ENCODE measurements around the gene KIF12. TPM values are rescaled to one million over a fixed set of nuclear protein-coding genes. Genes with fewer than 3 reads are reported as not detected.

The KIF12 gene
- total and polyA plus RNA-seq, 3 experiments from 2014 or later, result not detected

DNA sequence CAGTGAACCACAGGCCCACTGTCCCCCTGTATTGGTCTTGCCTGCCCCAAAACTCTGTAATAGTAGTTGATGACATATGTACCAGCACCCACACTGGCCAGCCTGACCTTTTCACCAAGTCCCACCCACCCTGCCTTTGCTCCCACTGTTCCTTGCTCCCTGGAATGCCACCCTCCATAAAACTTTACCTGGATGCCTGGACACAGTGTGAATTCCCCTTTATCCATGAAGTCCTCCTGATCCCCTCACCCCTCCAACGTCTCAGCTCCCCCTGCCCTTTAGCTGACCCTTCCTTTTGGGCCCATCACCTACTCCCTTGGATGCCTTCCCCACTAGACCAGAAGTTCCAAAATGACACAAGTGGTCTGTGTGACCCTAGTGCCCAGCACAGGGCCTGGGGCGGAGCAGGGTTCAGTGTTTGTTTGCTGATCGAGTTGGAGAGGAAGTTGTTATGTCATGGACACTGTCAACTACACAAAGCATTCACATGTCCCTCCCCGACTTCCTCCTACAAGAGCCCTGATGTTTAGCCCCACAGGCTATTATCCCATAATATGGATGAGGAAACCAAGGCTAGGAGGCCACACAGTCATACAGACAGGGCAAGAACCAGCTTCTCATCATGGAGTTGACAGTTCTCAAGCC is 37.1 kb downstream of the KIF12 start:
- H3K9me3 Mint-ChIP-seq, result no peaks in the 10 kb centered on the region
- H3K9me3 ChIP-seq (ENCODE audit: low read length), result no peaks in the 10 kb centered on the region
- no peaks in the 10 kb centered on the region for H3K4me1 Mint-ChIP-seq
- H3K4me3 ChIP-seq (ENCODE audit: low read length), result no peak overlapping the region
- ChIA-PET POLR2A (no interaction called here), CTCF (interaction anchor here (1.5 kb wide), 1 partner anchor 20 kb away, joined by 3 read pairs; no protein-coding TSS in a partner anchor)
- no peak overlapping the region for H3K27ac ChIP-seq (ENCODE audit: low read depth, low read length)
- H3K27me3 ChIP-seq (ENCODE audit: insufficient read depth, low read length, poor library complexity, severe bottlenecking), result no peaks in the 10 kb centered on the region
- no peaks in the 10 kb centered on the region for H3K4me1 ChIP-seq (ENCODE audit: insufficient read depth, low read length)
- H3K36me3 Mint-ChIP-seq, result no peaks in the 10 kb centered on the region
- no peak for DNase-seq
- no peak overlapping the region for H3K4me3 Mint-ChIP-seq
- H3K36me3 ChIP-seq (ENCODE audit: insufficient read depth, low read length), result no peaks in the 10 kb centered on the region
- H3K27ac Mint-ChIP-seq, result peak overlapping the region in 1 of 8 donors; percentile 16
- peaks cover 13 to 30% of the 10 kb centered on the region in 2 donors for H3K27me3 Mint-ChIP-seq

DNA sequence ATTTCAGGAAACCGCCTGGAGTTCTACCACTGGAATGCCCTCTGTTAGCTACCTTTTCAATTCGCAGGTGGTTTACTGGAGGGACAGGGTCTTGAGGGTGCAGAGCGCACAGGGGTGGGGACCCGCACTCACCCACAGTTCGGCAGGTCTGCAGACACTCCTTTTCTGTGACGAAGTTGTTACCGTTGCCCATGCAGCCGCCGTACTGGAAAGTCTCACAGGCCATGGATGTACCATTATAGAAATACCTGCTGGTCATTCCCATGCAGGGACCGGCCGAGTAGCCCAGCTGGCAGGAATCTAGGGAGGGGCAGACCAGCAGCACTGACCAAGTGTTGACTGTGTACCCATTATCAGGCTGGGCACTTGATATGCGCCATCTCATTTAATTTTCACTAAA is 37.8 kb downstream of the KIF12 start:
- peaks cover 12 to 30% of the 10 kb centered on the region in 2 donors for H3K27me3 Mint-ChIP-seq
- Histone ChIP-seq H3K4me3 (ENCODE audit: low read length) (no peak overlapping the region), H3K36me3 (ENCODE audit: insufficient read depth, low read length) (no peaks in the 10 kb centered on the region), H3K27me3 (ENCODE audit: insufficient read depth, low read length, poor library complexity, severe bottlenecking) (no peaks in the 10 kb centered on the region), H3K9me3 (ENCODE audit: low read length) (no peaks in the 10 kb centered on the region), H3K27ac (ENCODE audit: low read depth, low read length) (no peak overlapping the region), H3K4me1 (ENCODE audit: insufficient read depth, low read length) (no peaks in the 10 kb centered on the region)
- no peak overlapping the region for H3K4me3 Mint-ChIP-seq
- no peaks in the 10 kb centered on the region for H3K36me3 Mint-ChIP-seq
- H3K4me1 Mint-ChIP-seq, result no peaks in the 10 kb centered on the region
- ChIA-PET CTCF (interaction anchor here (1.5 kb wide), 1 partner anchor 21 kb away, joined by 3 read pairs; no protein-coding TSS in a partner anchor), POLR2A (no interaction called here)
- DNase-seq, result no peak
- no peak overlapping the region for H3K27ac Mint-ChIP-seq
- no peaks in the 10 kb centered on the region for H3K9me3 Mint-ChIP-seq

DNA sequence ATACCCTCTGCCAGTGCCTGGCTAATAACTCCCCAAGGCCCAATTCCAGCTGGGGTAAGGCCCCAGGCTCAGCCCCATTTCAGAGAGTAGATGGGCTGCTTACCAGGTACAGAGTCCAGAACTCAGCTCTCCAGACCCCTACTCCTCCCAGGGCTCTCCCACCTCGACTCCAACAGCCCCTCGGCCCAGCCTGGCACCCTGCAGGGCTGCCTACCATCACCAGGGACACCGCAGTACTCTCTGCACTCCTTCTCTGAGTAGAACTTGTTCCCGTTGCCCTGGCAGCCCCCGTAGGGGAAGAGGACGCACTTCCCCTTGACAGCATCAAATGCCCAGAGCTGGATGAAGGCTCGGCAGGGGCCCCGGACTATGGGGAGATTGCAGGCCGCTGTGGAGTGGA is 38.4 kb downstream of the KIF12 start:
- H3K4me3 ChIP-seq (ENCODE audit: low read length), result no peak overlapping the region
- H3K27ac Mint-ChIP-seq, result no peak overlapping the region
- H3K27ac ChIP-seq (ENCODE audit: low read depth, low read length), result no peak overlapping the region
- no peak for DNase-seq
- ChIA-PET POLR2A (no interaction called here), CTCF (interaction anchor here (1.5 kb wide), 1 partner anchor 21 kb away, joined by 3 read pairs; no protein-coding TSS in a partner anchor)
- no peaks in the 10 kb centered on the region for H3K36me3 ChIP-seq (ENCODE audit: insufficient read depth, low read length)
- H3K9me3 ChIP-seq (ENCODE audit: low read length), result no peaks in the 10 kb centered on the region
- no peaks in the 10 kb centered on the region for H3K4me1 ChIP-seq (ENCODE audit: insufficient read depth, low read length)
- H3K27me3 Mint-ChIP-seq, result peaks cover 16 to 30% of the 10 kb centered on the region in 2 donors
- no peaks in the 10 kb centered on the region for H3K36me3 Mint-ChIP-seq
- no peaks in the 10 kb centered on the region for H3K4me1 Mint-ChIP-seq
- H3K27me3 ChIP-seq (ENCODE audit: insufficient read depth, low read length, poor library complexity, severe bottlenecking), result no peaks in the 10 kb centered on the region
- no peaks in the 10 kb centered on the region for H3K9me3 Mint-ChIP-seq
- H3K4me3 Mint-ChIP-seq, result no peak overlapping the region

DNA sequence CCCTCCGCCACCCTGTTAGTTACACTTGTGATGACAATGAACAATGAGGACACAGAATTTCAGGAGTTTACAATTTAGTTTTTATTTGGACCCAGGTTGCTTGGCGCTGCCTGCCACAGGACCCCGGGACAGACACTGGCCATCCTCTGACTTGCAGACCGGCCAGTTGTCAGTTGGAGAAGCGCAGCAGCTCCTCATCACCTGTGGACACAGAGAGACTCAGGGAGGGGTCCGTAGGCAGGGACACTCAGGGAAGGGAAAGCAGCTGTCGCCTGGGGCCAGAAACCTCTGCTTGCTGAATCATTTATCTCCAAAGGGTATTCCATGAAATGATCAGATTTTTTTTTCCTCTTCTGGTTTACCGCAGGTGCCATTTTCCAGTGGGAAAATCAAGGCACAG is 39.0 kb downstream of the KIF12 start:
- ChIA-PET CTCF (no interaction called here), POLR2A (no interaction called here)
- Mint-ChIP-seq H3K27ac (no peak overlapping the region), H3K4me1 (no peaks in the 10 kb centered on the region), H3K9me3 (no peaks in the 10 kb centered on the region), H3K27me3 (peaks cover 14 to 23% of the 10 kb centered on the region in 2 donors), H3K36me3 (no peaks in the 10 kb centered on the region), H3K4me3 (no peak overlapping the region)
- Histone ChIP-seq H3K9me3 (ENCODE audit: low read length) (no peaks in the 10 kb centered on the region), H3K4me1 (ENCODE audit: insufficient read depth, low read length) (no peaks in the 10 kb centered on the region), H3K36me3 (ENCODE audit: insufficient read depth, low read length) (no peaks in the 10 kb centered on the region), H3K27ac (ENCODE audit: low read depth, low read length) (no peak overlapping the region), H3K27me3 (ENCODE audit: insufficient read depth, low read length, poor library complexity, severe bottlenecking) (no peaks in the 10 kb centered on the region), H3K4me3 (ENCODE audit: low read length) (no peak overlapping the region)
- no peak for DNase-seq

DNA sequence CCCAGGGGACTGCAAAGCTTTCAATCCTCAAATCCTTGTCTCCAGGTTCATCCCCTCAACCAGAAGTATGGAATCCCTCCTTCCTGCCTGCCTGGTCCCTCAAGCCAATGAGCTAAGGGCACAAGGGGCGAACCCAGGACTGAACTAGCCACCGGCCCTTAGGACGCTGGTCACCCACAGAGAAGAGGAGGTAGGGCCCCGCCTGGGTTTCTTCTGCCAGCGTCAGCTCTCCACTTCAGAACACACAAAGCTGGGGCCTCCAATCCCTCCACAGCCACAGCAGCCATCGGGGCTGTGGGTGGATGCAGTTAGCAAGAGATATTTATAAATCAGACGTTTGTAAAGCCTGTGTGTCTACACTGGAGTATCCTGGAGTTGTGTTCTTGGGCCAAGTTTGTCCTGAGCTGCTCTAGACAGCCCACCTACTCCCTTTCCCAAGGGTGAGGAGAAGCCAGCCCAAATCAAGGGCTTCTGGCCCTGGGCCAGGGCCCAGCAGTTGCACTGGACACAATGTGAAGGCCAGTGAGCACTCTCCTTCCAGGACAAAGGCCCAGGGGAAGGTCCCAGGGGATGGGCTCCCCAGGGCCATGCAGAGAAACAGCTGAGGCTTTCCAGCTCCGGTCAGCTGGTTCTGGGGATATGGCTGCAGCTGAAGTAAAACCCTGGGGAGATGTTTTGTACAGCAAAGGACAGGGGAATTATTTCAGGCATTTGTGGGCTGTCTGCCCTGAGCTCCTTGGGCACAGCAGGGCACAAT is 39.9 kb downstream of the KIF12 start:
- H3K36me3 Mint-ChIP-seq, result no peaks in the 10 kb centered on the region

DNA sequence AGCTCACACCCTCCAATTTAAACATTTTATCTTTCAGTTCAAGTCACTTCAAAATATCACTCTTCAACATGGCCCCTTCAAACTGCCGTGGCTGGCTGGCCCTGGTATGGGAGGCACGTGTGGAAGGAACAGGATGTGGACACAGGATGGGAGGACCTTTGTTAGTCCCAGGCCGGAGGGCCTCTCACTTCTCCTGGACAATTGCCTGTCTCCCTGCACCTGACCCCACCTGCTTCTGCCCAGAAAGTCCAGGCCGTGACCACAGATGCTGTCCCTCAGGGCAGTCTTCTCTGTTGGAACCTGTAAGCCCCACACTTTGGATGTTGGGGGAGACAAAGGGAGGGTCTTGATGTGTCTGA is 40.4 kb downstream of the KIF12 start:
- peaks cover 16 to 22% of the 10 kb centered on the region in 2 donors for H3K27me3 Mint-ChIP-seq
- no peak overlapping the region for H3K27ac ChIP-seq (ENCODE audit: low read depth, low read length)
- no peaks in the 10 kb centered on the region for H3K27me3 ChIP-seq (ENCODE audit: insufficient read depth, low read length, poor library complexity, severe bottlenecking)
- no peak overlapping the region for H3K4me3 Mint-ChIP-seq
- H3K4me1 Mint-ChIP-seq, result no peaks in the 10 kb centered on the region
- H3K9me3 Mint-ChIP-seq, result no peaks in the 10 kb centered on the region
- no peak overlapping the region for H3K27ac Mint-ChIP-seq
- H3K36me3 ChIP-seq (ENCODE audit: insufficient read depth, low read length), result no peaks in the 10 kb centered on the region
- H3K4me1 ChIP-seq (ENCODE audit: insufficient read depth, low read length), result no peaks in the 10 kb centered on the region
- no peaks in the 10 kb centered on the region for H3K36me3 Mint-ChIP-seq
- CTCF ChIA-PET, result no interaction called here
- no peak overlapping the region for H3K4me3 ChIP-seq (ENCODE audit: low read length)
- no peaks in the 10 kb centered on the region for H3K9me3 ChIP-seq (ENCODE audit: low read length)
- DNase-seq, result no peak
- POLR2A ChIA-PET, result no interaction called here

More for the DNA sequence above, 39.9 kb downstream of the KIF12 start:
- peak overlapping the region in 1 of 7 donors; percentile 61 for H3K4me3 Mint-ChIP-seq
- Histone ChIP-seq H3K27ac (ENCODE audit: low read depth, low read length) (no peak overlapping the region), H3K4me3 (ENCODE audit: low read length) (no peak overlapping the region), H3K9me3 (ENCODE audit: low read length) (no peaks in the 10 kb centered on the region), H3K36me3 (ENCODE audit: insufficient read depth, low read length) (no peaks in the 10 kb centered on the region), H3K27me3 (ENCODE audit: insufficient read depth, low read length, poor library complexity, severe bottlenecking) (no peaks in the 10 kb centered on the region), H3K4me1 (ENCODE audit: insufficient read depth, low read length) (no peaks in the 10 kb centered on the region)
- POLR2A ChIA-PET, result no interaction called here
- no peak for DNase-seq
- CTCF ChIA-PET, result no interaction called here
- H3K9me3 Mint-ChIP-seq, result no peaks in the 10 kb centered on the region
- peaks cover 16 to 22% of the 10 kb centered on the region in 2 donors for H3K27me3 Mint-ChIP-seq
- H3K27ac Mint-ChIP-seq, result peak overlapping the region in 1 of 8 donors; percentile 50
- no peaks in the 10 kb centered on the region for H3K4me1 Mint-ChIP-seq

DNA sequence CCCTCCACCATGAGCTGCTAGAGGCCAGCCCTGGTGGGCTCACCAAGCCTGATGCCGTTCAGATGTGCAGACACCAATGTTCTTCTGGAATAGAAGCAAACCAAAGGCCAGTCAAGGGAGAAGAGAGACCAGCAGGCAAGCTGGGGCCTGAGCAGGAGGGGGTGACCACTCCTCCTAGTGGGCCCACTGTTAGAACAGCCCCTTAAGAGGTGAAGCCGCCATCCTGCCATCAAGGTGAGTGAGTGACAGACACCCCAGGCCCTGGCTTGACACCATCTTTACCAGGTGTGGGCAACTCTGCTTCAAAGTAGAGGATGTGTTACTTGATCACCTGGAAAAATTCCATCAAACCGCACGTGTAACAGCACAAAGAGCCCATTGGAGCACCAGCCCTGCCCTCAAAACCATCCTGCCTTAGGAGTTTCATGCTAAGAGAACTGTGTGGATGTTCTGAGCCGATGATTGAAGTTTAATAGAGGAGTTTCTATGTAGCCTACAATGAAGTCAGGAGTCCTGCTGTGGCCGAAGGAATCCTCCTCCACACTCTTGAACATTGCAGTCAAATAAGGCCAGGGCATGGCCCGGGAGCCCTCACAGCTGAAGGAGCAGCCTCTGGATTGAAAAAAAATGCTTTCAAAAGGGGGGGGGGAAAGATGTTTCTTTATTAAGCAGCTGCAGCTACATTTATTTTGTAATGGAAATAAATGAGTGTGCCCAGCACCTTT is 41.8 kb downstream of the KIF12 start:
- ChIA-PET CTCF (no interaction called here), POLR2A (no interaction called here)
- H3K27me3 ChIP-seq (ENCODE audit: insufficient read depth, low read length, poor library complexity, severe bottlenecking), result no peaks in the 10 kb centered on the region
- no peaks in the 10 kb centered on the region for H3K36me3 ChIP-seq (ENCODE audit: insufficient read depth, low read length)
- H3K4me3 ChIP-seq (ENCODE audit: low read length), result no peak overlapping the region
- Mint-ChIP-seq H3K4me1 (no peaks in the 10 kb centered on the region), H3K36me3 (no peaks in the 10 kb centered on the region), H3K9me3 (no peaks in the 10 kb centered on the region), H3K4me3 (peak overlapping the region in 2 of 7 donors; percentile 15 to 32), H3K27ac (no peak overlapping the region), H3K27me3 (peaks cover 8 to 11% of the 10 kb centered on the region in 2 donors)
- DNase-seq, result no peak
- H3K4me1 ChIP-seq (ENCODE audit: insufficient read depth, low read length), result no peaks in the 10 kb centered on the region
- H3K27ac ChIP-seq (ENCODE audit: low read depth, low read length), result no peak overlapping the region
- H3K9me3 ChIP-seq (ENCODE audit: low read length), result no peaks in the 10 kb centered on the region

DNA sequence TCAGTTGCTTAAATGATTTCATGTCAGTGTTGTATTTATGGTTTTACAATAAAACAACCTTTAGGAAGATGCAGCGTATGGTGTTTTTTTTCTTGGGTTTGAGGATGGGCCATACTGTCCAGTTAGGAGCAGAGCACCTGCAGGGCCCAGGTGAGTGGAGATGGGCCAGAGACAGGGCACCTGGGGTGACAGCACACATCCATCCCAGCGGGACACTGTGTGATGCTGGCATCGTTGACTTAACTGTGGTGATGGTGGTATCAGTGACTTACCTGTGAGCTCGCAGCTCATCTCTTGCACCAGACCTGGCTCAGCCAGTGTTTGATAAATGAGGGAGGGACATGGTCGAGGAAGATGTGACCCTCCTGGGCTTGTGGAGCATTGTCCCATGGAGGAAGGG is 42.6 kb downstream of the KIF12 start:
- no peak overlapping the region for H3K27ac ChIP-seq (ENCODE audit: low read depth, low read length)
- no peak overlapping the region for H3K4me3 Mint-ChIP-seq
- H3K36me3 ChIP-seq (ENCODE audit: insufficient read depth, low read length), result no peaks in the 10 kb centered on the region
- ChIA-PET POLR2A (no interaction called here), CTCF (no interaction called here)
- peaks cover 1 to 7% of the 10 kb centered on the region in 2 donors for H3K27me3 Mint-ChIP-seq
- H3K36me3 Mint-ChIP-seq, result no peaks in the 10 kb centered on the region
- H3K27ac Mint-ChIP-seq, result peak overlapping the region in 1 of 8 donors; percentile 59
- H3K4me1 ChIP-seq (ENCODE audit: insufficient read depth, low read length), result no peaks in the 10 kb centered on the region
- no peaks in the 10 kb centered on the region for H3K9me3 Mint-ChIP-seq
- no peaks in the 10 kb centered on the region for H3K4me1 Mint-ChIP-seq
- no peak overlapping the region for H3K4me3 ChIP-seq (ENCODE audit: low read length)
- no peak for DNase-seq
- H3K9me3 ChIP-seq (ENCODE audit: low read length), result no peaks in the 10 kb centered on the region
- no peaks in the 10 kb centered on the region for H3K27me3 ChIP-seq (ENCODE audit: insufficient read depth, low read length, poor library complexity, severe bottlenecking)
